ENCODE results near the gene CPT1A.

- TF ChIP-seq POLR2AphosphoS5 (IDR thresholded peaks at IDR 0.05; ENCODE audit: low read depth, low read length) (no peak), TAF1 (IDR thresholded peaks at IDR 0.05; ENCODE audit: borderline replicate concordance, low read depth, low read length) (no peak)
These were observed 6.7 kb upstream of the CPT1A start for GRCh38 chr11:68848429-68848828.
